HFFc6 (cell line): ENCODE results near the gene MCFD2. TPM values are rescaled to one million over a fixed set of nuclear protein-coding genes. Genes with fewer than 3 reads are reported as not detected.

Source experiments
- DNase-seq: peaks from one replicate; pipeline ENCODE4 v3.0.0-alpha.2; 2018
- H3K27ac Mint-ChIP-seq: 2 replicates; pipeline ENCODE4 v1.8.0; 2020; ENCODE audit warnings: mild to moderate bottlenecking, mixed read lengths
- H3K27me3 Mint-ChIP-seq: 2 replicates; pipeline ENCODE4 v1.8.0; 2021; ENCODE audit warnings: mild to moderate bottlenecking, moderate library complexity, mixed read lengths; ENCODE audit not compliant: insufficient read depth
- H3K36me3 Mint-ChIP-seq: 2 replicates; pipeline ENCODE4 v1.8.0; 2021; ENCODE audit warnings: low read depth, mixed read lengths
- H3K4me1 Mint-ChIP-seq: 2 replicates; pipeline ENCODE4 v1.8.0; 2020; ENCODE audit warnings: low read depth, mixed read lengths
- H3K4me3 Mint-ChIP-seq: 2 replicates; pipeline ENCODE4 v1.8.0; 2020; ENCODE audit warnings: mild to moderate bottlenecking, moderate library complexity, mixed read lengths
- H3K9me3 Mint-ChIP-seq: 2 replicates; pipeline ENCODE4 v1.8.0; 2020; ENCODE audit warnings: mild to moderate bottlenecking, mixed read lengths
- CTCF ChIP-seq: fragments of 200-600 bp; sonication (generic); IDR thresholded peaks from 2 replicates; pipeline ENCODE4 v1.5.0; 2021; ENCODE audit warnings: antibody characterized with exemption, mild to moderate bottlenecking
- total RNA-seq, 6 experiments: library from RNA; stranded (reverse); fragmentation: NEBNext Ultra II Directional; extraction: Animal tissue kit (Norgen Biotek cat#: 25700); gene quantifications; 2 replicates in 1 of 6; 3 replicates in 5 of 6; pipeline ENCODE4 v1.2.3, GENCODE V29; 2021

MCFD2 gene
- total RNA-seq, 6 experiments from 2014 or later = 379 to 441 (median 410) TPM

GRCh38 chr2:46936566-46936965 is 21.0 kb upstream of the MCFD2 start:
- Mint-ChIP-seq H3K4me1 (peaks cover 44% of the 10 kb centered on the region), H3K9me3 (no peaks in the 10 kb centered on the region), H3K36me3 (0 out of 2 replicates have a peak, but pooled peaks cover under 1% of the 10 kb centered on the region), H3K4me3 (no peak overlapping the region), H3K27ac (peak overlapping the region; percentile 67; the same call in 1 of the 2 replicates), H3K27me3 (peaks cover under 1% of the 10 kb centered on the region; the same call in 1 of the 2 replicates)
- no peak for TF ChIP-seq CTCF
- DNase-seq = peak; percentile 30

- DNase-seq = no peak
- H3K4me1 Mint-ChIP-seq = peaks cover 38% of the 10 kb centered on the region
- H3K36me3 Mint-ChIP-seq = no peaks in the 10 kb centered on the region
- no peak overlapping the region for H3K4me3 Mint-ChIP-seq
- TF ChIP-seq CTCF = no peak
- no peaks in the 10 kb centered on the region; the same call in 1 of the 2 replicates for H3K27me3 Mint-ChIP-seq
- no peaks in the 10 kb centered on the region for H3K9me3 Mint-ChIP-seq
- no peak overlapping the region for H3K27ac Mint-ChIP-seq
Measured at GRCh38 chr2:46935071-46935470, 19.5 kb upstream of the MCFD2 start.

- Mint-ChIP-seq H3K27ac (no peak overlapping the region), H3K9me3 (peaks cover 20% of the 10 kb centered on the region), H3K27me3 (no peaks in the 10 kb centered on the region; the same call in 1 of the 2 replicates), H3K36me3 (peaks cover 25% of the 10 kb centered on the region), H3K4me3 (no peak overlapping the region), H3K4me1 (peaks cover 16% of the 10 kb centered on the region)
- no peak for DNase-seq
- TF ChIP-seq CTCF = no peak
Measured at GRCh38 chr2:46929612-46930011, 14.0 kb upstream of the MCFD2 start.

GRCh38 chr2:46926863-46927262 is 11.3 kb upstream of the MCFD2 start:
- no peaks in the 10 kb centered on the region; the same call in 1 of the 2 replicates for H3K27me3 Mint-ChIP-seq
- H3K9me3 Mint-ChIP-seq = peaks cover 20% of the 10 kb centered on the region
- peaks cover 25% of the 10 kb centered on the region for H3K36me3 Mint-ChIP-seq
- peaks cover 33% of the 10 kb centered on the region for H3K4me1 Mint-ChIP-seq
- TF ChIP-seq CTCF = no peak
- no peak overlapping the region for H3K27ac Mint-ChIP-seq
- H3K4me3 Mint-ChIP-seq = no peak overlapping the region
- DNase-seq = no peak

- peaks cover 20% of the 10 kb centered on the region for H3K9me3 Mint-ChIP-seq
- DNase-seq = no peak
- no peak overlapping the region for H3K4me3 Mint-ChIP-seq
- H3K27me3 Mint-ChIP-seq = no peaks in the 10 kb centered on the region
- no peak for TF ChIP-seq CTCF
- H3K4me1 Mint-ChIP-seq = peaks cover 44% of the 10 kb centered on the region
- H3K27ac Mint-ChIP-seq = no peak overlapping the region; the same call in 1 of the 2 replicates
- H3K36me3 Mint-ChIP-seq = peaks cover 25% of the 10 kb centered on the region
Measured at GRCh38 chr2:46925474-46926351, 10.1 kb upstream of the MCFD2 start.
